HG02973 (cell line): ENCODE results near the gene TMEM255B.
"Not testable (repeated sequence)": the region's sequence is repeated elsewhere in the genome, so short reads cannot be mapped to it uniquely, and the experiment has no call there.

Source experiments
- ATAC-seq: cut with Tn5 transposase; IDR thresholded peaks from one replicate; pipeline ENCODE4 v1.9.1; 2021; ENCODE audit warnings: moderate library complexity; ENCODE audit not compliant: unreplicated experiment

The TMEM255B gene

GRCh38 chr13:113748101-113748861 is 10.7 kb upstream of the TMEM255B start:
- ATAC-seq, result no peak

- ATAC-seq, result no peak
Measured at GRCh38 chr13:113748862-113749451, 10.1 kb upstream of the TMEM255B start.

- no peak for ATAC-seq
Measured at GRCh38 chr13:113749507-113749906, 9.5 kb upstream of the TMEM255B start.

GRCh38 chr13:113749967-113750366 is 9.1 kb upstream of the TMEM255B start:
- no peak for ATAC-seq

- ATAC-seq, result no peak
Measured at GRCh38 chr13:113750554-113751399, 8.2 kb upstream of the TMEM255B start.

- ATAC-seq, result no peak
Measured at GRCh38 chr13:113751491-113751890, 7.5 kb upstream of the TMEM255B start.

- ATAC-seq, result not testable (repeated sequence)
Measured at GRCh38 chr13:113752211-113752986, 6.6 kb upstream of the TMEM255B start.

GRCh38 chr13:113753171-113753570 is 5.9 kb upstream of the TMEM255B start:
- no peak for ATAC-seq

GRCh38 chr13:113754242-113754641 is 4.8 kb upstream of the TMEM255B start:
- ATAC-seq, result no peak

- ATAC-seq, result no peak
Measured at GRCh38 chr13:113754691-113755090, 4.3 kb upstream of the TMEM255B start.

- ATAC-seq, result no peak
Measured at GRCh38 chr13:113756441-113757097, 2.5 kb upstream of the TMEM255B start.

- ATAC-seq, result no peak
Measured at GRCh38 chr13:113759525-113760137, 605 bp downstream of the TMEM255B start.

- ATAC-seq, result no peak
Measured at GRCh38 chr13:113761136-113761535, 2.1 kb downstream of the TMEM255B start.

- ATAC-seq, result no peak
Measured at GRCh38 chr13:113762075-113762474, 3.0 kb downstream of the TMEM255B start.

GRCh38 chr13:113762538-113762937 is 3.5 kb downstream of the TMEM255B start:
- ATAC-seq, result no peak

- ATAC-seq, result no peak
Measured at GRCh38 chr13:113763254-113763653, 4.2 kb downstream of the TMEM255B start.

- ATAC-seq, result no peak
Measured at GRCh38 chr13:113763961-113764792, 5.2 kb downstream of the TMEM255B start.

- ATAC-seq, result no peak
Measured at GRCh38 chr13:113764793-113765563, 6.0 kb downstream of the TMEM255B start.
